Erythroblast (primary cell): Measurements from ENCODE around the gene EGFLAM.
A peak's percentile ranks its signal among the peaks of the same experiment; 100 is the strongest.

Experiments used
- DNase-seq, 2 experiments: peaks; one replicate each; lab custom pipeline; 2025; lab: John Stamatoyannopoulos, UW
- GATA1 ChIP-seq: IDR thresholded peaks from 2 replicates; pipeline ENCODE4 v1.6.1; 2011; ENCODE audit warnings: low read depth, mild to moderate bottlenecking, control low read depth, low read length, moderate library complexity
- POLR2A ChIP-seq: IDR thresholded peaks from 2 replicates; pipeline ENCODE4 v1.6.1; 2011; ENCODE audit warnings: mild to moderate bottlenecking, low read length

The EGFLAM gene

DNA sequence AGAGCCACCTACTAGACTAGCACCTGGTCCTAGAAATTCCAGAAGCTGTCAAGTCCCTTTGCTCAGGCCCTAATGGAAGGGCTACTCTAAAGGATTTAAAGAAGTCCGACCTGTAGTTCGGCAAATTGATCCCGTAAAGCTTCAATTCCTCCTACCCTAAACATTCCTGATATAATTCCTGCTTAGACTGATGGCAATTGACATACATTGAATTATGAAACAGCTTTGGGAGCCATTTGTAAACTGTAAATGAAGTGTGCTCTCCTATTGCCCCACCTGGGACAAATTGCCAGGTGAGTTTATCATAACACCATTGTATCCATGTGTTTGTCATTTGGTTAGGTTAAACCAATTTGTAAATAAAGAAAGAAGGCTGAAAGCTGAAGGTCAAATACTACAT is 104.4 kb downstream of the EGFLAM start:
- TF ChIP-seq GATA1 (no peak), POLR2A (no peak)

DNA sequence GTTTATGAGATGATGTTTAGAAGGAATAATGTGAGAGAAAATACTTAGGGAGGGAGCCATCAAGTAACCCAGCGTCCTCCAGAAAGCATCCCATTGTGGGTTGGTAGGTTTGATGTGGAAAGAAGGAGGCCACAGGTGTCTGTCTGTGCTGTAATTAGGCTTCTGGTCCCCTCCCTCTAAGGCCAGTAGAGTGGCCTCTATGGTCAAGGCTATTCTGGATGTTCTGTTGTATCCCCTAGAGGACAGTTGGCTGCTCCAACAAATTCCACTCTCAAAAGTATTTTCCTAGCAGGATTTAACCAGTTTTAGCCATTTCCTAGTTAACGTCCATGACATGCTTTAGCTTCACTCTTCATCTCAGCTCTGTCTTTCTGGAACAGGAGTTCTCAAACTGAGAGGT is 106.5 kb downstream of the EGFLAM start:
- no peak for DNase-seq
- TF ChIP-seq GATA1 (no peak), POLR2A (no peak)

More for the DNA sequence above, 104.4 kb downstream of the EGFLAM start:
- no peak for DNase-seq

DNA sequence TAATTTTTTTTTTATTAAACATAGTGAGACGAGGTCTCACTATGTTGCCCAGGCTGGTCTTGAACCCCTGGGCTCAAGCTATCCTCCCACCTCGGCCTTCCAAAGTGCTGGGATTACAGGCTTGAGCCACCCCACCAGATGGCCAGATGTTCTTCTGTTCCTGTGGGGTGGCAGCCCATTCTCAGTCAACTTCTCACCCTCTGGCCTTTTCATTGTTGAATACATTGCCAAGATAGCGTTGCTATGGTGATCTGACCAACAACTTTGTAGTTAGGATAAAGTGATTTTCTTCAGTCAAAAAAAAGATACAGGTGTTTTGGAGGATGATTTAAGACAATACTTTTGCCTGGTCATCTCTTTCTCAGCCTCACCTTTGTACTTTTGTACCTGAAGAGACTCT is 109.1 kb downstream of the EGFLAM start:
- DNase-seq: no peak

GRCh38 chr5:38367966-38368365 is 109.6 kb downstream of the EGFLAM start:
- no peak for DNase-seq
- TF ChIP-seq POLR2A: no peak
- TF ChIP-seq GATA1: no peak

More for the DNA sequence above, 109.1 kb downstream of the EGFLAM start:
- no peak for TF ChIP-seq GATA1
- no peak for TF ChIP-seq POLR2A

DNA sequence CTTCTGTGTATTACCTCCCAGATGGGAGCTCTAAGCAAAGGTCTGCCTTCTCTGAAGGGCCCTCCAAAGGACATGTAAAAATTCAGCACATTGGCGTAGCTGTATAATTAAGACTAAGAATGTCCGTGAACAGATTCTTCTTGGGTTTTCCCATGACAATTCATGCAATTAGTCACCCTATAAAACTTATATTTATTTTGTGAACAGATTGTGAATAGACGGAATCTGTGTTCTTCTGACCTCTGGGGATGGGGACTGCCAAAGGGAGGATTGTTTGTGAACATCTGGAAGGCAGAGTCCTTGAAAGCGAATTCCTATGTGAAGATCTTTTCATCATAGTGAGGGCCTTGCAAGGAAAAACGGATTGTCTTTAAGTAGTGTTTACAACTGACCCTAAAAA is 111.3 kb downstream of the EGFLAM start:
- TF ChIP-seq POLR2A: no peak
- TF ChIP-seq GATA1: no peak
- DNase-seq: no peak

DNA sequence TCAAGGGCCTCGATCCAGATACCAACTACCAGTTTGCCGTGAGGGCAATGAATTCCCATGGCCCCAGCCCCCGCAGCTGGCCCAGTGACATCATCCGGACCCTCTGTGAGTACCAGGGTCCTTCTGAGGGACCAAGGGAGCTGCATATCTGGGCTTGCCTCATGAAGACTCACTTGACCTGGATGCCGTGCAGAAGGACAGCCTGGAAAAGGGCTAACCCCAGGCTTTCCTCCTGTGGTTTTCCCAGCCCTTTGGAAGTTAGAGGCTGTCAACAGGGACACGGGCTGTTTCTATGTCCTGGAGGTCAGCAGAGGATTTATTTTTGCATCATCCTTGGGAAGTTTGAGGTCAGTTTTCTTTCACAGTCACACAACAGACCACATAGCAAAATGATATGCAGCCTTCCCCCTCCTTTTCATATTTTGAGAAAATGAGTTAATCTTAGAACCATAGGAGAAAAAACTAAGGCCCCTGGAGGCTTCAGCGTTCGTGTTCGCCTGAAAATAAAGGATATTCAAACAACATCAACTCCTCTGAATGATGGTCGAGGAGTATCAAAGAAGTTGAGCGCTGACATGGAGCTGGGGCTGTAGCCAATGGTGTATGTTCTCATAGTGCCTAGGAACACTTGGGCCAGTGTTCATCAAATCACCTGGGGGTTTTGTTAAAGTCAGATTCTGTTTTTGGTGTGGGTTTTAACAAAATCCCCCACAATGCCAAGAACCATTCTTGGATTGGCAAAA is 112.2 kb downstream of the EGFLAM start:
- DNase-seq: no peak
- no peak for TF ChIP-seq GATA1
- no peak for TF ChIP-seq POLR2A

GRCh38 chr5:38371596-38371995 is 113.2 kb downstream of the EGFLAM start:
- DNase-seq: no peak
- TF ChIP-seq POLR2A: no peak
- no peak for TF ChIP-seq GATA1

GRCh38 chr5:38373743-38374142 is 115.4 kb downstream of the EGFLAM start:
- no peak for DNase-seq
- TF ChIP-seq GATA1: no peak
- TF ChIP-seq POLR2A: no peak

DNA sequence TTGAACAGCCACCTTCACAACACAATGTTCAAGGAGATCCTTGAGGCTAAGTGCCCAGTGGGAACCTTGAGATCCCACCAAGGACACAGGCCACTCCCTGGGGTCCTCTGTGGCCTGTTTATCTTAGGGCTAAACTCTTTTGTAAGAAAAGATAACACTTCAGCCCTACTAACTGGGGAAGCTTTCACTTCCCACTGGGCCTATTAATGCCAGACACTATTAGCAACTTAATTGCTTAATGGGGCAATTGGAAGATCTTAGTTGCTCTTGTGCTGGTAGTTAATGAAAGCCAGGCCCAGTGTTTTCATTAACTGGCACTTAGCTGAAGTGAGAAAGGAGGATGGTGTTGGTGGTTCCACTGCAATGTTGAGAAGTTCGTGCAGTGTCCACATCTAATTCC is 117.1 kb downstream of the EGFLAM start:
- no peak for DNase-seq
- TF ChIP-seq POLR2A: no peak
- TF ChIP-seq GATA1: no peak

GRCh38 chr5:38376404-38376803 is 118.0 kb downstream of the EGFLAM start:
- DNase-seq: no peak
- no peak for TF ChIP-seq POLR2A
- no peak for TF ChIP-seq GATA1

DNA sequence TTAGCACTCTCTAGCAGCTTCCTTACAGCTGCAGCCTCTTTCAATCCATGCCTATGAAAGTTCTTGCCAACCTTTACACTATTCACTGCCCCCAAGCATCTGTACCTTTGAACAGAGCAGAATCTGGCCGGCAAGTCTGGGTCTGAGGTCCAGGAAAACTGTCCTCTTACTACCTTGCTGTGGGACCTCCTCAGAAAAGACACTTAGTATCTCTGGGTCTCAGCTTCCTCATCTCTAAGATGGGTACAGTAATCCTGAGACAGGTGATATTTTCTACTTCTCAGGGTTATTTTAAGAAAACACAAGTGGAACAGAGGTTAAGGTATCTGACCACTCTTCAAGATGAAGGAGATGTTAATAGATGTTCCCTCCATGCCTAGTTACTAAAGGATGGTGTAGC is 120.2 kb downstream of the EGFLAM start:
- DNase-seq: no peak
- no peak for TF ChIP-seq POLR2A

DNA sequence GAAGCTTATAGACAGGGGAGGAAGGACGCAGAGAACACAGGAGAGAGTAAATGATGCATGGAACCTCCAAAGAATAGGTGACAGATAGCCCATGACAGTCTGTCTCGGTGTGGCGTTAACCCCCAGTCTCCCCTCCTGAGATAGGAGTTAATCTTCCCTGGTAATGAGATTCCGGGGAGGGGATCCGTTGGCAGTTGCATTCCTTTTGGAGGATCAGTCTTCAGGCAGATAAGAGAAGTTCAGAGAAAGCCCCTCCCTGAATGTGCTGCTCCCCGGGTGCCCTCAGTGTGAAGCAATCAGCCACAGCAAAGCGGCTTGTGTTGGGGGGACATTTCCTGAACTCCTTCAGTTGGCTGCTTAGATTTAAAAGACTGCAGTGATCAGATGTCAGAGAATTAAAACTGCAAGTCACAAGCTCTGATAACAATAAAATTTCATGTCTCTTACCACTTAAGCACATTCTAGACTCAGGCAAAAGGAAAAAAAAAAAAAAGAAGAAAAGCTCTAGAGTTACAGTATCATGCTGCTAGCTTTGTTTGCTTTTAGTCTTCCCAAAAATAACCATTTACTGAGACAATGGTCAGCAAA is 121.1 kb downstream of the EGFLAM start:
- DNase-seq: no peak
- TF ChIP-seq POLR2A (no peak), GATA1 (no peak)

DNA sequence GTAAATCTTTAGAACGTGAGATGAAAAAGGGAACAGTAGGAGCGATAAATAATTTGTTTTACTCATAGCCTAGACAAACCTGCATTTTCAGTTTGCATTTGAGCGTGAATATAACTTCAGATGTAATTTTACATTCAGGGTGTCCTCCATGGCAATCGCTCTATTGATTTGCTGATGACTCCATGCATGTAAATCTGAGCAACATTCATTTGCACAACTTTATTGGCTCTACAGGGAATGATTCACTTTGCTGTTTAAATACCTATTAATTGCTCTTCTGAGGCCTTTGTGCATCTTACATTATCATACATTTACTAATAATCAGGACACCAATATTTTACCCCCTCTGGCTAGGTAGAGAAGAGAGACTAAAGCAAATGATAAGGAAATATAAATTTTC is 122.2 kb downstream of the EGFLAM start:
- DNase-seq: no peak
- TF ChIP-seq POLR2A (no peak), GATA1 (no peak)

DNA sequence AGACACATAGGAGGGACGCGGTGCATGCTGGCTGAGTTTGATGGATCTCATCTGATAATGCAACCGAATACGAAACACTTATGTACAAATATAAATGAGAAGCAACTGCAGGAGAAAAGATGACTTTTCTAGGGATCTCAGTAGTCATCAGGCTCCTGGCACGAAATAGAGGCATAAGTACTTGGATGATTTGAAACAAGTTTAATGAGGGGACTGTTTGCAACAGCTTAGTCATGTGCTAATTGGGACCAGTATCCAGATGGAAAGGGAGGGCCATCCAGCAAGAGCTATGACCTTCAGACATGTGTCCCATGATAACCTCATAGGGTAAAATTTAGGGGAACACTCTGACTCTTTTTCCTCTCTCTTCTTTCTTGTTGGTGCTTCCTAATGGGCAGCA is 123.0 kb downstream of the EGFLAM start:
- no peak for DNase-seq
- TF ChIP-seq POLR2A (no peak), GATA1 (no peak)

GRCh38 chr5:38382898-38383297 is 124.5 kb downstream of the EGFLAM start:
- peak; percentile 38 to 64 for DNase-seq
- TF ChIP-seq POLR2A (no peak), GATA1 (no peak)
